K562 (cell line): ENCODE results near the gene DNAJC30. TPM values are rescaled to one million over a fixed set of nuclear protein-coding genes. Genes with fewer than 3 reads are reported as not detected.

Source experiments
- ASH1L ChIP-seq: fragments of 450-650 bp; IDR thresholded peaks from 2 replicates; pipeline ENCODE4 v1.6.1; 2018; ENCODE audit warnings: borderline replicate concordance, mild to moderate bottlenecking, low read depth; ENCODE audit not compliant: partially characterized antibody
- CREB3L1 ChIP-seq: fragments of 450-650 bp; IDR thresholded peaks from 2 replicates; pipeline ENCODE4 v1.6.1; 2014; ENCODE audit warnings: low read depth, mild to moderate bottlenecking, moderate library complexity, borderline replicate concordance
- CREM ChIP-seq: IDR thresholded peaks from 2 replicates; pipeline ENCODE4 v1.6.1; 2014; ENCODE audit warnings: antibody characterized with exemption, low read depth
- CTCF ChIP-seq, 3 experiments: IDR thresholded peaks in 2 of 3; conservative IDR thresholded peaks in 1 of 3; 2 replicates each; pipeline ENCODE4 v1.5.1; 2011 to 2012; ENCODE audit warnings: low read length in 3 of 3, mild to moderate bottlenecking in 3 of 3, control low read depth in 2 of 3, improper control_type of control experiment in 1 of 3, inconsistent platforms in 1 of 3, low read depth in 1 of 3, mixed read lengths in 1 of 3, moderate library complexity in 1 of 3; ENCODE audit not compliant: insufficient read depth in 2 of 3
- E2F6 ChIP-seq, 2 experiments: IDR thresholded peaks; 2 replicates each; pipeline ENCODE4 v1.6.1; 2011; ENCODE audit warnings: borderline replicate concordance in 1 of 2, control low read depth in 1 of 2, low read depth in 1 of 2, low read length in 1 of 2, mild to moderate bottlenecking in 1 of 2, mixed read lengths in 1 of 2, moderate library complexity in 1 of 2; ENCODE audit not compliant: insufficient read depth in 1 of 2, insufficient read length in 1 of 2, poor library complexity in 1 of 2, severe bottlenecking in 1 of 2; ENCODE audit errors: extremely low read depth in 1 of 2
- FOSL1 ChIP-seq: fragments of 200-800 bp; sonication (Bioruptor generic); conservative IDR thresholded peaks from 2 replicates; pipeline ENCODE4 v1.6.1; 2016; ENCODE audit warnings: missing genetic modification characterization, missing compliant biosample characterization
- FOXM1 ChIP-seq, 2 experiments: fragments of 450-650 bp in 1 of 2; sonication (generic) in 1 of 2; formaldehyde crosslinking in 1 of 2; IDR thresholded peaks; 2 replicates each; pipeline versions ENCODE4 v1.6.1 to v1.9.0; 2017 to 2022; ENCODE audit warnings: low read depth in 2 of 2, mild to moderate bottlenecking in 2 of 2, missing genetic modification reagents in 1 of 2, moderate library complexity in 1 of 2
- HNRNPLL ChIP-seq: fragments of 200-400 bp; formaldehyde crosslinking; IDR thresholded peaks from 2 replicates; pipeline ENCODE4 v1.6.1; 2017; ENCODE audit warnings: low read length, low read depth, mild to moderate bottlenecking; ENCODE audit not compliant: poor library complexity, severe bottlenecking
- KDM1A ChIP-seq, 2 experiments: fragments of 450-650 bp; IDR thresholded peaks; 2 replicates each; pipeline ENCODE4 v1.6.1; 2016; ENCODE audit warnings: mild to moderate bottlenecking in 2 of 2
- MEIS2 ChIP-seq: fragments of 450-650 bp; IDR thresholded peaks from 2 replicates; pipeline ENCODE4 v1.6.1; 2014; ENCODE audit warnings: mild to moderate bottlenecking; ENCODE audit not compliant: partially characterized antibody
- MIER1 ChIP-seq: fragments of 450-650 bp; IDR thresholded peaks from 2 replicates; pipeline ENCODE4 v1.6.1; 2016; ENCODE audit warnings: antibody characterized with exemption, mild to moderate bottlenecking, low read depth
- MTA1 ChIP-seq: fragments of 450-650 bp; IDR thresholded peaks from 2 replicates; pipeline ENCODE4 v1.6.1; 2017; ENCODE audit warnings: borderline replicate concordance
- NKRF ChIP-seq: fragments of 450-650 bp; IDR thresholded peaks from 2 replicates; pipeline ENCODE4 v1.6.1; 2016; ENCODE audit warnings: borderline replicate concordance
- SIN3B ChIP-seq: fragments of 450-650 bp; IDR thresholded peaks from 2 replicates; pipeline ENCODE4 v1.6.1; 2017; ENCODE audit warnings: low read depth, mild to moderate bottlenecking, moderate library complexity
- SMC3 ChIP-seq: conservative IDR thresholded peaks from 2 replicates; pipeline ENCODE4 v1.6.1; 2011; ENCODE audit warnings: low read depth, low read length, improper control_type of control experiment; ENCODE audit not compliant: insufficient read depth
- SP1 ChIP-seq: sonication (generic); formaldehyde crosslinking; IDR thresholded peaks from 2 replicates; pipeline ENCODE4 v1.8.1; 2022; ENCODE audit warnings: mild to moderate bottlenecking, missing genetic modification reagents
- ZNF324 ChIP-seq: fragments of 250-450 bp; sonication (Bioruptor Pico); IDR thresholded peaks from 2 replicates; pipeline ENCODE4 v1.4.0; 2020; ENCODE audit warnings: mild to moderate bottlenecking
- ZNF655 ChIP-seq: fragments of 250-450 bp; sonication (Bioruptor Pico); IDR thresholded peaks from 2 replicates; pipeline ENCODE4 v1.5.0; 2021
- polyA plus RNA-seq, 8 experiments: library from polyadenylated mRNA; depleted of rRNA in 4 of 8; stranded (reverse) in 5 of 8; unstranded in 3 of 8; fragments of >200 nt; fragmentation: Nextera tagmentation in 2 of 8; fragmentation: Illumina TruSeq in 1 of 8; extraction: Ambion mirVana in 2 of 8; extraction: Trizol in 1 of 8; gene quantifications; 2 replicates each; pipeline versions ENCODE4 v1.2.1 to v1.2.3, GENCODE V29; 2011 to 2014; ENCODE audit warnings: inconsistent platforms in 1 of 8, missing spikeins in 1 of 8
- total RNA-seq, 7 experiments: library from RNA; depleted of rRNA in 6 of 7; stranded (reverse); fragments of >200 nt in 6 of 7; fragmentation: Illumina TruSeq in 2 of 7; extraction: Trizol in 2 of 7; gene quantifications; 2 replicates each; pipeline versions ENCODE4 v1.2.1 to v1.2.3, GENCODE V29; 2011 to 2021; ENCODE audit warnings: low replicate concordance in 1 of 7

The DNAJC30 gene
- total and polyA plus RNA-seq, 9 of the 15 experiments (the other 6 are each of a cell fraction or from before 2014, with no cell fraction given), result 1.1 to 11.3 (median 4.6) TPM

GRCh38 chr7:73667344-73668102 lies 15.7 kb downstream of the DNAJC30 start, which contains the start of gene VPS37D (continued):
- TF ChIP-seq CREB3L1 (peak; percentile 39; the same call in 1 of the 2 replicates), ZNF324 (CRISPR knock-in tag) (no peak), ZNF655 (CRISPR knock-in tag) (no peak), CTCF (IDR thresholded peaks at IDR 0.05 in 2 of 3, conservative IDR thresholded peaks at IDR 0.05 in 1 of 3; ENCODE audit: insufficient read depth in 2 of 3, low read depth in 1 of 3, low read length in 3 of 3) (peak; percentile 48 to 96 (median 91)), FOSL1 (0 out of 2 replicates have a peak, but pooled peaks have one; percentile 42), SIN3B (peak; percentile 68), MEIS2 (peak; percentile 25), MIER1 (peak; percentile 66; the same call in 1 of the 2 replicates), E2F6 (IDR thresholded peaks at IDR 0.05; ENCODE audit: borderline replicate concordance in 1 of 2, extremely low read depth in 1 of 2, insufficient read depth in 1 of 2, insufficient read length in 1 of 2, low read depth in 1 of 2, low read length in 1 of 2, poor library complexity in 1 of 2, severe bottlenecking in 1 of 2) (peak in 1 of 2 experiments; percentile 12), FOXM1 (IDR thresholded peaks at IDR 0.05; ENCODE audit: low read depth) (peak; percentile 50; the same call in 1 of the 2 replicates), FOXM1 (CRISPR knock-in tag; IDR thresholded peaks at IDR 0.05; ENCODE audit: low read depth) (no peak), NKRF (peak; percentile 80), KDM1A (IDR thresholded peaks at IDR 0.05) (peak; percentile 99 to 100), SP1 (peak; percentile 64; the same call in 1 of the 2 replicates), ASH1L (no peak), SMC3 (peak; percentile 87), CREM (no peak), MTA1 (0 out of 2 replicates have a peak, but pooled peaks have one; percentile 38), HNRNPLL (no peak)
